Stomach (tissue), 4 donors: ENCODE data around the gene CCDC88C.

Experiments used
- CTCF ChIP-seq, 7 experiments: fragments of 450-650 bp in 4 of 7; fragments of 200-600 bp in 3 of 7; sonication (generic) in 3 of 7; IDR thresholded peaks; one replicate each; pipeline ENCODE4 v1.5.1; 2016 to 2019; ENCODE audit warnings: antibody characterized with exemption in 7 of 7, control low read depth in 2 of 7, mild to moderate bottlenecking in 1 of 7
- EP300 ChIP-seq: sonication (generic); formaldehyde crosslinking; IDR thresholded peaks from one replicate; pipeline ENCODE4 v1.6.1; 2017; ENCODE audit warnings: antibody characterized with exemption
- POLR2A ChIP-seq, 4 donors: fragments of 450-650 bp; IDR thresholded peaks; one replicate each; pipeline ENCODE4 v1.6.1; 2016; ENCODE audit warnings: antibody characterized with exemption in 4 of 4, control low read depth in 2 of 4, mild to moderate bottlenecking in 1 of 4, moderate library complexity in 1 of 4
- POLR2AphosphoS5 ChIP-seq, 3 donors: sonication (generic); formaldehyde crosslinking; IDR thresholded peaks; one replicate each; pipeline ENCODE4 v1.6.1; 2016; ENCODE audit warnings: antibody characterized with exemption in 3 of 3

GRCh38 chr14:91336093-91336450 is 81.5 kb downstream of the CCDC88C start:
- TF ChIP-seq CTCF (IDR thresholded peaks at IDR 0.05) = no peak
- no peak for TF ChIP-seq POLR2A (IDR thresholded peaks at IDR 0.05)
- TF ChIP-seq POLR2AphosphoS5 (IDR thresholded peaks at IDR 0.05) = no peak
- no peak for TF ChIP-seq EP300
